Measurements from ENCODE around the gene RALGAPA2.

DNA sequence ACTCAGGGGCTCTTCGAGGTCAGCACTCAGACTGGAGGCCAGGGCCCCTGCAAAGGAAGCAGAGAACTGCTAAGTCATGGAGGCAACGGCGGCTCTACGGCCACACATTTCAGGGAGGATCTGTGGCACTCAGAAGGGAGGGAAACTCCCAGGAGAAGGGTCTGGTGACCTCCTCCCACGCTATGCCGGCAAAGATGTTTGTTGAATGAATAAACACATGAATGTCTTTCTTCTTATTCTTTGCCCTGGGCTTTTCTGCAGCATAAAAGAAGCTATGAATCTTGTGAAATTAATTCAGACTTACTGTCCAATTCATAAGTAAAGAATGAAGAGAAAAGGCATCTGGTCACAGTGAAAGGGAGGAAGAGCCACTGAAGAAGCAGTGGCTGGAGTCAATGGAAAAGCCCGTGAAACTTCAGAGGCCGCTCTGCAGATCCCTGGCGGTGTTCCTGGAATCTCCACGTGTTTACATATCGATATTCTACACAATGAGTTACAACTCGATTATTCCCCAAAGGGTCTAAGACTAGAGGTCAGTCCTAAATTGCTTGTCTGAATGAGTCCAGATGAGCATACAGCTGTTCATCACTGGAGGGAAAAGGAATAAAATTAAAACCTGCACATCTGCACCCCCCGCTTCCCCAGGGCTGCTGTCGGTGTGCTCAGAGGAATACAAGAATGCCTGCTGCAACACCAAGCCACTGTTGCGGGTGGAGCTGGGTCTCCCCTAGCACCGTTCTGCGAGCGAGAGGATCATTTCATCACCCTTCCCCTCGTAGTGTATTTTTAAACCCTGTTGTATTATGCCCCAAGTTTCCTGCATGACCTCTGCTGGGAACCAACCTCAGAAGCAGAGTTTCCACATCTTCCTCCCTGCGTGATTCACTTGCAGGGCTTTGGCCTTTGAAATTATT lies 319.0 kb downstream of the RALGAPA2 start:
- TF ChIP-seq, protein P1, sequence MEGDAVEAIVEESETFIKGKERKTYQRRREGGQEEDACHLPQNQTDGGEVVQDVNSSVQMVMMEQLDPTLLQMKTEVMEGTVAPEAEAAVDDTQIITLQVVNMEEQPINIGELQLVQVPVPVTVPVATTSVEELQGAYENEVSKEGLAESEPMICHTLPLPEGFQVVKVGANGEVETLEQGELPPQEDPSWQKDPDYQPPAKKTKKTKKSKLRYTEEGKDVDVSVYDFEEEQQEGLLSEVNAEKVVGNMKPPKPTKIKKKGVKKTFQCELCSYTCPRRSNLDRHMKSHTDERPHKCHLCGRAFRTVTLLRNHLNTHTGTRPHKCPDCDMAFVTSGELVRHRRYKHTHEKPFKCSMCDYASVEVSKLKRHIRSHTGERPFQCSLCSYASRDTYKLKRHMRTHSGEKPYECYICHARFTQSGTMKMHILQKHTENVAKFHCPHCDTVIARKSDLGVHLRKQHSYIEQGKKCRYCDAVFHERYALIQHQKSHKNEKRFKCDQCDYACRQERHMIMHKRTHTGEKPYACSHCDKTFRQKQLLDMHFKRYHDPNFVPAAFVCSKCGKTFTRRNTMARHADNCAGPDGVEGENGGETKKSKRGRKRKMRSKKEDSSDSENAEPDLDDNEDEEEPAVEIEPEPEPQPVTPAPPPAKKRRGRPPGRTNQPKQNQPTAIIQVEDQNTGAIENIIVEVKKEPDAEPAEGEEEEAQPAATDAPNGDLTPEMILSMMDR (IDR thresholded peaks at IDR 0.05; ENCODE audit: low read depth, low read length), result no peak
- no peak for TF ChIP-seq POLR2A (IDR thresholded peaks at IDR 0.05; ENCODE audit: extremely low read depth, insufficient read length)
- no peak for TF ChIP-seq MYC (IDR thresholded peaks at IDR 0.05; ENCODE audit: low read depth, low read length)
- TF ChIP-seq, protein P2, sequence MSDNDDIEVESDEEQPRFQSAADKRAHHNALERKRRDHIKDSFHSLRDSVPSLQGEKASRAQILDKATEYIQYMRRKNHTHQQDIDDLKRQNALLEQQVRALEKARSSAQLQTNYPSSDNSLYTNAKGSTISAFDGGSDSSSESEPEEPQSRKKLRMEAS (IDR thresholded peaks at IDR 0.05; ENCODE audit: low read depth, low read length), result no peak
